DND-41 (cell line): ENCODE results near the gene IDH3B.

Experiments used
- ATAC-seq: fragments of 200-7000 bp; cut with Tn5 transposase; 3 replicates; pipeline ENCODE4 v1.9.1; 2021; ENCODE audit warnings: low read depth; ENCODE audit not compliant: insufficient read depth
- DNase-seq: peaks from one replicate; pipeline ENCODE4 v3.0.0-alpha.2; 2020
- H2AFZ ChIP-seq: 2 replicates; pipeline ENCODE4 v1.6.0; 2012; ENCODE audit warnings: low read depth, low read length
- H3K27ac ChIP-seq: 2 replicates; pipeline ENCODE4 v1.5.1; 2012; ENCODE audit warnings: low read length, inconsistent platforms
- H3K27me3 ChIP-seq: fragments of 200-600 bp; sonication (generic); 2 replicates; pipeline ENCODE4 v1.6.0; 2012; ENCODE audit warnings: low read length, mild to moderate bottlenecking, inconsistent platforms; ENCODE audit not compliant: insufficient read depth, poor library complexity
- H3K36me3 ChIP-seq: 2 replicates; pipeline ENCODE4 v1.5.1; 2012; ENCODE audit warnings: low read length, inconsistent platforms; ENCODE audit not compliant: insufficient read depth
- H3K4me1 ChIP-seq: 2 replicates; pipeline ENCODE4 v1.5.1; 2012; ENCODE audit warnings: mild to moderate bottlenecking, low read length; ENCODE audit not compliant: insufficient read depth
- H3K4me2 ChIP-seq: 2 replicates; pipeline ENCODE4 v1.6.0; 2012; ENCODE audit warnings: mild to moderate bottlenecking, moderate library complexity, low read length, inconsistent platforms; ENCODE audit not compliant: insufficient read depth
- H3K4me3 ChIP-seq, 2 experiments: fragments of 200-600 bp in 1 of 2; shearing (Covaris generic) in 1 of 2; 2 replicates each; pipeline ENCODE4 v1.5.1; 2012 to 2016; ENCODE audit warnings: inconsistent platforms in 2 of 2, low read length in 2 of 2, mild to moderate bottlenecking in 2 of 2, low read depth in 1 of 2, moderate library complexity in 1 of 2
- H3K79me2 ChIP-seq: 2 replicates; pipeline ENCODE4 v1.6.0; 2012; ENCODE audit warnings: low read length, inconsistent platforms; ENCODE audit not compliant: insufficient read depth
- H3K9ac ChIP-seq: 2 replicates; pipeline ENCODE4 v1.6.0; 2012; ENCODE audit warnings: low read depth, mild to moderate bottlenecking, inconsistent platforms, low read length, moderate library complexity
- H3K9me3 ChIP-seq: 2 replicates; pipeline ENCODE4 v1.5.1; 2012; ENCODE audit warnings: low read length, moderate library complexity, mild to moderate bottlenecking, inconsistent platforms; ENCODE audit not compliant: insufficient read depth, severe bottlenecking
- H4K20me1 ChIP-seq: 2 replicates; pipeline ENCODE4 v1.6.0; 2012; ENCODE audit warnings: low read length; ENCODE audit not compliant: insufficient read depth
- CTCF ChIP-seq: IDR thresholded peaks from 2 replicates; pipeline ENCODE4 v1.5.1; 2012; ENCODE audit warnings: borderline replicate concordance, low read length, moderate library complexity, mild to moderate bottlenecking; ENCODE audit not compliant: poor library complexity, severe bottlenecking; ENCODE audit errors: extremely low read depth
- EZH2 ChIP-seq: IDR thresholded peaks from 3 replicates; pipeline ENCODE4 v1.6.1; 2012; ENCODE audit warnings: borderline replicate concordance, low read depth, mild to moderate bottlenecking, moderate library complexity, low read length, inconsistent platforms; ENCODE audit not compliant: severe bottlenecking

IDH3B gene

GRCh38 chr20:2610941-2611720 lies 52.9 kb downstream of the IDH3B start:
- Histone ChIP-seq H3K4me1 (no peaks in the 10 kb centered on the region), H3K27ac (no peak overlapping the region), H3K4me2 (no peak overlapping the region), H3K9ac (no peak overlapping the region), H3K27me3 (peaks cover 16% of the 10 kb centered on the region), H3K36me3 (no peaks in the 10 kb centered on the region), H3K4me3 (no peak overlapping the region), H2AFZ (no peak overlapping the region), H4K20me1 (no peaks in the 10 kb centered on the region), H3K79me2 (no peaks in the 10 kb centered on the region), H3K9me3 (peaks cover 9% of the 10 kb centered on the region)
- no peak for TF ChIP-seq EZH2
- ATAC-seq (no peak), DNase-seq (no peak)

- ATAC-seq (no peak), DNase-seq (no peak)
- no peak overlapping the region for H3K9ac ChIP-seq
- H3K4me1 ChIP-seq: no peaks in the 10 kb centered on the region
- H3K27ac ChIP-seq: no peak overlapping the region
- no peak overlapping the region for H2AFZ ChIP-seq
- no peak overlapping the region for H3K4me2 ChIP-seq
- no peak overlapping the region for H3K4me3 ChIP-seq
- no peaks in the 10 kb centered on the region for H4K20me1 ChIP-seq
- no peaks in the 10 kb centered on the region for H3K36me3 ChIP-seq
- peaks cover 12% of the 10 kb centered on the region for H3K9me3 ChIP-seq
- H3K27me3 ChIP-seq: peaks cover 11% of the 10 kb centered on the region
- no peaks in the 10 kb centered on the region for H3K79me2 ChIP-seq
- no peak for TF ChIP-seq EZH2
- no peak for TF ChIP-seq CTCF
These were observed 53.7 kb downstream of the IDH3B start for GRCh38 chr20:2610326-2610725.
